ENCODE data around the gene RASSF1. TPM values are rescaled to one million over a fixed set of nuclear protein-coding genes. Genes with fewer than 3 reads are reported as not detected.

Gene RASSF1
- total and polyA plus RNA-seq, 2 of the 8 experiments (the other 6 are each of a cell fraction or from before 2014, with no cell fraction given) = 10.3 to 15.7 TPM

DNA sequence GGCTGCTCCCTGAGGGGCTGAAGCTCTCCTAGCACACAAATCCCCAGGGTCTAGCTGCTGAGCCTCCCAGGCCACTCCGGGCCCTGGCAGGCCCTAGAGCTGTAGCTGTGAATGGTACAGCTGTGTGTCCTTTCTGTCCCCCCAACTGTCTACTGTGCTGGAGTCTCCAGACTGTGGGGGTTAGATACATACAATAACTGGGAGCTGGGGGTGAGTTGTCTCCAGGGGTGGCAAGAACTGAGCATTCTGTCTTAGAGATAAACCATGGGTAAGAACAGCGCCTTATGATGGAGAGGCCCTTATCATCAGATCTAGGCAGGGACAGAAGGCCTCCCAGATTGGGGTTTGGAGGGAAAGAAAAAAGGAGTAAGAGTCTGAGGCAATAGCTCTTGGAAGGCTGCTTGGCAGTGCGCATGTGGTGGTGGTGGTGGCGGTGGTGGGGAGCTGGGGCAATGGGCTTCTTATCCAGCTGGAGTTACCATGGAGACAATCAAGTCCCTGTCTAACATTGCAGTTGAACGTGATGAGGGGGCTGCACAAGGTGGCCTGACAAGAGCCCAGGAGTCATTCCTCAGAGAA lies 13.6 kb upstream of the RASSF1 start:
- H4K8ac ChIP-seq (ENCODE audit: extremely low read depth, insufficient read depth, low read length) = no peak overlapping the region
- peaks cover 3 to 10% (median 5%) of the 10 kb centered on the region in 4 experiments; a peak in 5 of 8 replicates for H3K36me3 ChIP-seq (ENCODE audit: control insufficient read depth in 2 of 4, insufficient read depth in 4 of 4, low read length in 3 of 4)
- no peak overlapping the region for H2BK12ac ChIP-seq (ENCODE audit: low read depth, low read length)
- H3K4me1 ChIP-seq (replicated peaks in 1 of 4; ENCODE audit: control insufficient read depth in 3 of 4, insufficient read depth in 4 of 4, low read length in 3 of 4) = peaks cover 0 to 22% (median 15%) of the 10 kb centered on the region in 4 experiments; a peak in 6 of 7 replicates
- DNase-seq (ENCODE audit: low read depth in 1 of 2, low spot score in 2 of 2) (no peak), FAIRE-seq (no peak)
- H3K79me2 ChIP-seq (ENCODE audit: control insufficient read depth in 1 of 2, insufficient read depth in 2 of 2, low read length in 2 of 2) = peaks cover 0 to 26% of the 10 kb centered on the region in 2 experiments; a peak in 2 of 4 replicates
- H3K4ac ChIP-seq (replicated peaks; ENCODE audit: insufficient read length, low read depth, low read length) = no peak overlapping the region
- no peak overlapping the region for H3K4me3 ChIP-seq (ENCODE audit: extremely low read depth in 1 of 4, insufficient read depth in 2 of 4, low read depth in 3 of 4, low read length in 4 of 4)
- H3K27me3 ChIP-seq (replicated peaks in 1 of 4; ENCODE audit: control insufficient read depth in 3 of 4, extremely low read depth in 1 of 4, insufficient read depth in 3 of 4, low read length in 3 of 4) = no peaks in the 10 kb centered on the region; a peak in 1 of 7 replicates
- H3K27ac ChIP-seq (ENCODE audit: low read depth, low read length) = no peak overlapping the region
- no peaks in the 10 kb centered on the region for H3K9me3 ChIP-seq (ENCODE audit: insufficient read depth in 2 of 2, low read depth in 1 of 2, low read length in 1 of 2)
- no peak overlapping the region for H2BK20ac ChIP-seq (ENCODE audit: low read length)
- no peak overlapping the region for H4K5ac ChIP-seq (ENCODE audit: insufficient read length, low read depth, low read length)
- no peak overlapping the region for H2BK120ac ChIP-seq (replicated peaks; ENCODE audit: low read depth, low read length)
- H4K20me1 ChIP-seq (replicated peaks in 1 of 2; ENCODE audit: control insufficient read depth in 1 of 2, insufficient read depth in 2 of 2, low read length in 2 of 2) = peaks cover 9 to 22% of the 10 kb centered on the region in 2 experiments
- no peak overlapping the region for H4K91ac ChIP-seq (replicated peaks; ENCODE audit: insufficient read length, low read length)
- H3K23me2 ChIP-seq (ENCODE audit: low read depth, low read length) = peaks cover 17% of the 10 kb centered on the region
- no peak overlapping the region for H2AK5ac ChIP-seq (ENCODE audit: low read depth, low read length)
- H2BK15ac ChIP-seq (ENCODE audit: low read length) = no peak overlapping the region
- 86% methylated on average over 5 of the region's 5 CpGs; no CpG with 5 or more reads in 1 of the 2 experiments for WGBS, 2 experiments (ENCODE audit: extremely low coverage in 1 of 2, insufficient coverage in 1 of 2, insufficient read length in 1 of 2, insufficient replicate concordance in 2 of 2, low coverage in 1 of 2, low lambda C conversion rate in 2 of 2, missing lambda C conversion rate in 1 of 2)
- H3K23ac ChIP-seq (ENCODE audit: insufficient read length) = no peak overlapping the region
- no peak overlapping the region for H3K14ac ChIP-seq (ENCODE audit: insufficient read length)
- H2AFZ ChIP-seq (ENCODE audit: low read length) = no peak overlapping the region
- peaks cover 16% of the 10 kb centered on the region for H3K79me1 ChIP-seq (ENCODE audit: low read depth, low read length)
- no peak overlapping the region for H3K18ac ChIP-seq (ENCODE audit: extremely low read depth, low read length)
- ChIA-PET POLR2A (ENCODE audit: partially characterized antibody) (interaction anchor here (0.6 to 3.3 kb wide), 7 partner anchors 10 to 198 kb away, joined by 3 to 16 read pairs (median 3); partner anchors contain the start of gene TUSC2), CTCF (ENCODE audit: partially characterized antibody) (interaction anchor here (0.6 to 13.4 kb wide), 18 partner anchors 9 to 260 kb away, joined by 3 to 136 read pairs (median 3); partner anchors contain the start of genes CISH, HYAL2 and ZMYND10)
- no peak overlapping the region for H3K56ac ChIP-seq (replicated peaks; ENCODE audit: insufficient read length, low read depth, low read length)
- H3K4me2 ChIP-seq (ENCODE audit: insufficient read depth in 1 of 2, low read depth in 2 of 2, low read length in 2 of 2) = no peak overlapping the region
- H3K9ac ChIP-seq (replicated peaks in 1 of 4; ENCODE audit: extremely low read depth in 1 of 4, low read depth in 3 of 4, low read length in 3 of 4) = no peak overlapping the region
- no peak overlapping the region for H2BK5ac ChIP-seq (ENCODE audit: low read depth, low read length)
- TF ChIP-seq JUND (IDR thresholded peaks at IDR 0.05; ENCODE audit: low read length) (no peak), RXRA (IDR thresholded peaks at IDR 0.05; ENCODE audit: insufficient read depth, low read depth, low read length) (no peak), KDM5A (IDR thresholded peaks at IDR 0.05; ENCODE audit: low read length) (no peak), RNF2 (IDR thresholded peaks at IDR 0.05; ENCODE audit: borderline replicate concordance, low read depth, low read length, missing control alignments, poor library complexity, severe bottlenecking) (no peak), SAP30 (IDR thresholded peaks at IDR 0.05; ENCODE audit: insufficient read depth, insufficient replicate concordance, low read length) (no peak), YY1 (IDR thresholded peaks at IDR 0.05; ENCODE audit: low read depth, low read length) (no peak), SRF (IDR thresholded peaks at IDR 0.05; ENCODE audit: low read depth, low read length) (no peak), SIRT6 (IDR thresholded peaks at IDR 0.05; ENCODE audit: low read length) (no peak), HDAC2 (IDR thresholded peaks at IDR 0.05; ENCODE audit: borderline replicate concordance in 1 of 2, low read depth in 2 of 2, low read length in 2 of 2) (no peak), CTBP2 (IDR thresholded peaks at IDR 0.05; ENCODE audit: borderline replicate concordance, insufficient read depth, insufficient read length, low read length) (no peak), SP2 (IDR thresholded peaks at IDR 0.05; ENCODE audit: low read length) (no peak), RFX5 (IDR thresholded peaks at IDR 0.05; ENCODE audit: borderline replicate concordance, low read depth, low read length) (no peak)

Data from H1 (cell line).